Spleen (tissue), 11 donors: ENCODE measurements around the gene SLC7A5. TPM values are rescaled to one million over a fixed set of nuclear protein-coding genes. Genes with fewer than 3 reads are reported as not detected.

ENCODE experiments used
- DNase-seq: peaks from one replicate; pipeline ENCODE4 v3.0.0-alpha.2; 2020
- H3K27ac ChIP-seq, 8 donors: fragments of 200-600 bp; sonication (generic) in 7 of 8; 1 replicate in 4 of 8; 2 replicates in 4 of 8; pipeline versions ENCODE4 v1.5.0 to v1.8.0; 2016 to 2021; ENCODE audit warnings: inconsistent platforms in 4 of 8, mild to moderate bottlenecking in 4 of 8, moderate library complexity in 1 of 8
- H3K27me3 ChIP-seq, 7 donors: fragments of 200-600 bp; sonication (generic) in 6 of 7; replicated peaks in 1 of 7; 1 replicate in 4 of 7; 2 replicates in 3 of 7; pipeline versions ENCODE4 v1.5.0 to v1.8.0; 2016 to 2021; ENCODE audit warnings: inconsistent platforms in 3 of 7, mild to moderate bottlenecking in 1 of 7
- H3K36me3 ChIP-seq, 6 donors: fragments of 200-600 bp; sonication (generic) in 5 of 6; 1 replicate in 4 of 6; 2 replicates in 2 of 6; pipeline versions ENCODE4 v1.5.0 to v1.8.0; 2016 to 2021; ENCODE audit warnings: inconsistent platforms in 2 of 6
- H3K4me1 ChIP-seq, 6 donors: fragments of 200-600 bp; sonication (generic) in 5 of 6; 1 replicate in 3 of 6; 2 replicates in 3 of 6; pipeline versions ENCODE4 v1.5.0 to v1.8.0; 2016 to 2021; ENCODE audit warnings: inconsistent platforms in 3 of 6
- H3K4me3 ChIP-seq, 8 donors: fragments of 200-600 bp; sonication (generic) in 7 of 8; 1 replicate in 4 of 8; 2 replicates in 4 of 8; pipeline versions ENCODE4 v1.5.0 to v1.8.0; 2016 to 2021; ENCODE audit warnings: inconsistent platforms in 4 of 8, mild to moderate bottlenecking in 4 of 8, moderate library complexity in 2 of 8
- H3K9me3 ChIP-seq, 8 donors: fragments of 200-600 bp; sonication (generic) in 7 of 8; 1 replicate in 4 of 8; 2 replicates in 4 of 8; pipeline versions ENCODE4 v1.5.0 to v1.8.0; 2016 to 2021; ENCODE audit warnings: inconsistent platforms in 4 of 8
- POLR2A ChIP-seq, 3 donors: fragments of 450-650 bp; IDR thresholded peaks; one replicate each; pipeline ENCODE4 v1.5.1; 2017; ENCODE audit warnings: antibody characterized with exemption in 3 of 3, mild to moderate bottlenecking in 1 of 3
- POLR2AphosphoS5 ChIP-seq, 3 donors: sonication (generic); formaldehyde crosslinking; IDR thresholded peaks; one replicate each; pipeline ENCODE4 v1.5.1; 2017; ENCODE audit warnings: antibody characterized with exemption in 3 of 3
- WGBS, 5 donors: extraction: QIAGEN DNeasy Blood & Tissue Kit in 3 of 5; methylation state at CpG; one replicate each; pipeline versions ENCODE4 v1.1.5 to v1.1.7; 2013 to 2018; 5-methylcytosine and 5-hydroxymethylcytosine counted together
- intact Hi-C: fragments of 100-400 bp; cut with DNase I; formaldehyde crosslinking; loops from one replicate; pipeline ENCODE4 v1.15.0; 2023; ENCODE audit warnings: low total_unique reads
- polyA plus RNA-seq, 3 donors: library from polyadenylated mRNA; stranded (reverse); fragments of 200-250 nt; gene quantifications; one replicate each; pipeline ENCODE4 v1.2.1, GENCODE V29; 2013
- total RNA-seq, 7 donors: library from RNA; depleted of rRNA in 3 of 7; stranded (reverse); fragments of >200 nt in 3 of 7; fragmentation: NEBNext Ultra II Directional in 4 of 7; extraction: Animal tissue kit (Norgen Biotek cat#: 25700) in 4 of 7; gene quantifications; one replicate each; pipeline versions ENCODE4 v1.1.0 to v1.2.1, GENCODE V29; 2016 to 2021
- TF ChIP-seq, protein P1 (sequence below), 11 experiments: fragments of 200-600 bp in 7 of 11; fragments of 450-650 bp in 4 of 11; sonication (generic) in 4 of 11; IDR thresholded peaks in 8 of 11; conservative IDR thresholded peaks in 3 of 11; 1 replicate in 7 of 11; 2 replicates in 4 of 11; pipeline versions ENCODE4 v1.4.0 to v1.8.0; 2016 to 2021; ENCODE audit warnings: antibody characterized with exemption in 11 of 11, inconsistent platforms in 4 of 11, mild to moderate bottlenecking in 1 of 11
- donor health status: healthy with polysubstance abuse.
- donor health status: DM: no; HTN: no; CAD: no; lungs with moderate emphysema.
- donor health status: DM: no; HTN: no; CAD: no.
- donor health status: Bipolar disorder and iron deficiency.
- donor health status: healthy.
- donor health status: DM: no; HTN: no; CAD: no.
- donor health status: DM: yes; HTN: yes; CAD: no.

Gene SLC7A5
- total and polyA plus RNA-seq, 10 donors, result 2.5 to 30.6 (median 17.0) TPM

- TF ChIP-seq, protein P1, sequence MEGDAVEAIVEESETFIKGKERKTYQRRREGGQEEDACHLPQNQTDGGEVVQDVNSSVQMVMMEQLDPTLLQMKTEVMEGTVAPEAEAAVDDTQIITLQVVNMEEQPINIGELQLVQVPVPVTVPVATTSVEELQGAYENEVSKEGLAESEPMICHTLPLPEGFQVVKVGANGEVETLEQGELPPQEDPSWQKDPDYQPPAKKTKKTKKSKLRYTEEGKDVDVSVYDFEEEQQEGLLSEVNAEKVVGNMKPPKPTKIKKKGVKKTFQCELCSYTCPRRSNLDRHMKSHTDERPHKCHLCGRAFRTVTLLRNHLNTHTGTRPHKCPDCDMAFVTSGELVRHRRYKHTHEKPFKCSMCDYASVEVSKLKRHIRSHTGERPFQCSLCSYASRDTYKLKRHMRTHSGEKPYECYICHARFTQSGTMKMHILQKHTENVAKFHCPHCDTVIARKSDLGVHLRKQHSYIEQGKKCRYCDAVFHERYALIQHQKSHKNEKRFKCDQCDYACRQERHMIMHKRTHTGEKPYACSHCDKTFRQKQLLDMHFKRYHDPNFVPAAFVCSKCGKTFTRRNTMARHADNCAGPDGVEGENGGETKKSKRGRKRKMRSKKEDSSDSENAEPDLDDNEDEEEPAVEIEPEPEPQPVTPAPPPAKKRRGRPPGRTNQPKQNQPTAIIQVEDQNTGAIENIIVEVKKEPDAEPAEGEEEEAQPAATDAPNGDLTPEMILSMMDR (IDR thresholded peaks at IDR 0.05 in 8 of 11, conservative IDR thresholded peaks at IDR 0.05 in 3 of 11), result no peak
- TF ChIP-seq POLR2AphosphoS5 (IDR thresholded peaks at IDR 0.05) (no peak), POLR2A (IDR thresholded peaks at IDR 0.05) (no peak)
- intact Hi-C loops, result no loop called here
- Histone ChIP-seq H3K36me3 (peaks cover 0 to 78% (median 19%) of the 10 kb centered on the region in 6 donors), H3K4me1 (peaks cover 0 to 17% (median 2%) of the 10 kb centered on the region in 6 donors), H3K27me3 (no peaks in the 10 kb centered on the region), H3K27ac (no peak overlapping the region), H3K9me3 (no peaks in the 10 kb centered on the region), H3K4me3 (no peak overlapping the region)
- WGBS, 5 donors, result 75 to 90% (median 85%) methylated on average over 2 to 6 of the region's 6 CpGs
- no peak for DNase-seq
Measured at GRCh38 chr16:87832137-87832527, 37.2 kb downstream of the SLC7A5 start.

- H3K9me3 ChIP-seq, result no peaks in the 10 kb centered on the region
- H3K4me1 ChIP-seq, result peaks cover 0 to 13% (median 0%) of the 10 kb centered on the region in 6 donors
- no peak overlapping the region for H3K27ac ChIP-seq
- WGBS, 5 donors, result 92 to 98% (median 94%) methylated on average over 19 to 31 of the region's 31 CpGs
- intact Hi-C loops, result no loop called here
- peaks cover 0 to 72% (median 17%) of the 10 kb centered on the region in 6 donors for H3K36me3 ChIP-seq
- DNase-seq, result no peak
- no peak overlapping the region for H3K4me3 ChIP-seq
- TF ChIP-seq POLR2AphosphoS5 (IDR thresholded peaks at IDR 0.05) (no peak), POLR2A (IDR thresholded peaks at IDR 0.05) (no peak)
- TF ChIP-seq, protein P1 (IDR thresholded peaks at IDR 0.05 in 8 of 11, conservative IDR thresholded peaks at IDR 0.05 in 3 of 11), result no peak
- no peaks in the 10 kb centered on the region for H3K27me3 ChIP-seq
Measured at GRCh38 chr16:87831421-87832136, 37.7 kb downstream of the SLC7A5 start.

- Histone ChIP-seq H3K4me1 (peaks cover 0 to 13% (median 0%) of the 10 kb centered on the region in 6 donors), H3K36me3 (peaks cover 0 to 65% (median 14%) of the 10 kb centered on the region in 6 donors), H3K9me3 (no peaks in the 10 kb centered on the region), H3K27me3 (no peaks in the 10 kb centered on the region), H3K27ac (no peak overlapping the region), H3K4me3 (no peak overlapping the region)
- 84 to 96% (median 91%) methylated on average over 19 to 37 of the region's 37 CpGs for WGBS, 5 donors
- TF ChIP-seq POLR2AphosphoS5 (IDR thresholded peaks at IDR 0.05) (peak in 1 of 3 donors; percentile 41), POLR2A (IDR thresholded peaks at IDR 0.05) (no peak)
- intact Hi-C loops, result no loop called here
- DNase-seq, result no peak
Measured at GRCh38 chr16:87830673-87831420, 38.5 kb downstream of the SLC7A5 start.

DNA sequence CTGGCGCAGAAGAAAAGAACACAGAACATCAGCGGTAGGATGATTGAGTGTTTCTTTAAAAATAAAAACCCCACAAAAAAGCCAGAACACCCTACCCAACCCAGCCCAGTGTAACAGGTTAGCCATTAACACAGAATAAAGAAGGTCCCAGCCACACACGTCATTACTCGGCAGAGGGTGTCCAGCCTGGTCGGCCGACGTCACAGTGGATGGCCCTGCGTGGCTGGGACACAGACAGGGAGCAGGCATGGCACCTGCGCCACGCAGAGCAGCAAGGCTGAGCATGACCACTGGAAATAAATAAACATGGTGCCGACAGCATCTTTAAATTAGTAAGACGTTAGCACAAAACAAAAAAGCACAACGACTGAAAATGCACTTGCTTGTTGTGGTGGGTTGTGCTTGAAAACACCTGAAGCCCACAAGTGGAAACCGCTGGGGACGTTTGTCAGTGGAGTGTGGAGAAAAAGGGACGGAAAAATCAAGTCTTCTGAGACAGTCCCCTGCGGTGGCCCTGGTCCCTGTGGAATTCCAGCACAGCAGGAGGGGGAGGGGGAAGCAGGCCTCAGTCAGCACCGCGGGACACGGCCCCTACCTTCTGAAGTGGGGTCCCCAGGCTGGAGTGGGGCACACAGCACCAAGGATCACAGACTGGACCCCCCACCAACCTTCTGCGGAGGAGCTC lies 39.2 kb downstream of the SLC7A5 start:
- 70 to 86% (median 77%) methylated on average over 20 to 21 of the region's 21 CpGs for WGBS, 5 donors
- Histone ChIP-seq H3K4me3 (no peak overlapping the region), H3K36me3 (peaks cover 0 to 58% (median 10%) of the 10 kb centered on the region in 6 donors), H3K27ac (no peak overlapping the region), H3K9me3 (no peaks in the 10 kb centered on the region), H3K4me1 (peaks cover 0 to 13% (median 0%) of the 10 kb centered on the region in 6 donors), H3K27me3 (peaks cover 0 to 7% (median 0%) of the 10 kb centered on the region in 7 donors)
- no peak for TF ChIP-seq POLR2AphosphoS5 (IDR thresholded peaks at IDR 0.05)
- TF ChIP-seq, protein P1 (IDR thresholded peaks at IDR 0.05 in 8 of 11, conservative IDR thresholded peaks at IDR 0.05 in 3 of 11), result no peak
- no peak for TF ChIP-seq POLR2A (IDR thresholded peaks at IDR 0.05)
- no peak for DNase-seq
- intact Hi-C loops, result no loop called here
